ENCODE results near the gene CNOT2. TPM values are rescaled to one million over a fixed set of nuclear protein-coding genes. Genes with fewer than 3 reads are reported as not detected.

Gene CNOT2
- total RNA-seq, 1 experiment from 2014 or later, result 82.9 TPM

DNA sequence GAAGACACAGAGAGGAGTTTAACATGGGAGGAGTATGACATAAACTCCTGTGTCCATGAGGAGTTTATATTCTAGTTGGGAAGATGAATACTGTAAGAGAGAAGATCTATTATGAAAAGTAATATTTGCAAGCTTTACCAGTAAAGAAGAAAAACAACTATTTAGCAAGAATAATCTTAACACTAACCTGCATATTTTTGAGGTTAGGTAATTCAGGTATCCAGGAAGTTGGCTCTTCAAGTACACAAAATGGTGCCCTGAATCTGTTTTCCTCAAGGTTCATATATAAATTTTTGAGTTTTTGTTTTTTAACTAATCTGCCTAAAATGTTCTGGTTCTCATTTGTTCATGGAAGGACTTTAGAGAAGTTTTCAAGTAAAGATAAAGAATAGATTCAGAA, 89.0 kb downstream of the CNOT2 start:
- TF ChIP-seq, protein P1, sequence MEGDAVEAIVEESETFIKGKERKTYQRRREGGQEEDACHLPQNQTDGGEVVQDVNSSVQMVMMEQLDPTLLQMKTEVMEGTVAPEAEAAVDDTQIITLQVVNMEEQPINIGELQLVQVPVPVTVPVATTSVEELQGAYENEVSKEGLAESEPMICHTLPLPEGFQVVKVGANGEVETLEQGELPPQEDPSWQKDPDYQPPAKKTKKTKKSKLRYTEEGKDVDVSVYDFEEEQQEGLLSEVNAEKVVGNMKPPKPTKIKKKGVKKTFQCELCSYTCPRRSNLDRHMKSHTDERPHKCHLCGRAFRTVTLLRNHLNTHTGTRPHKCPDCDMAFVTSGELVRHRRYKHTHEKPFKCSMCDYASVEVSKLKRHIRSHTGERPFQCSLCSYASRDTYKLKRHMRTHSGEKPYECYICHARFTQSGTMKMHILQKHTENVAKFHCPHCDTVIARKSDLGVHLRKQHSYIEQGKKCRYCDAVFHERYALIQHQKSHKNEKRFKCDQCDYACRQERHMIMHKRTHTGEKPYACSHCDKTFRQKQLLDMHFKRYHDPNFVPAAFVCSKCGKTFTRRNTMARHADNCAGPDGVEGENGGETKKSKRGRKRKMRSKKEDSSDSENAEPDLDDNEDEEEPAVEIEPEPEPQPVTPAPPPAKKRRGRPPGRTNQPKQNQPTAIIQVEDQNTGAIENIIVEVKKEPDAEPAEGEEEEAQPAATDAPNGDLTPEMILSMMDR (conservative IDR thresholded peaks at IDR 0.05), result no peak
- no peak overlapping the region for H2BK12ac ChIP-seq (ENCODE audit: insufficient read length, low read depth, low read length)
- H4K8ac ChIP-seq (replicated peaks; ENCODE audit: insufficient read length, low read depth, low read length), result no peak overlapping the region
- no peak overlapping the region for H3K9ac ChIP-seq (ENCODE audit: extremely low read depth, insufficient read length, low read length)
- peaks cover 3% of the 10 kb centered on the region for H3K4me1 ChIP-seq (ENCODE audit: insufficient read depth, low read length)
- no peaks in the 10 kb centered on the region for H4K20me1 ChIP-seq (ENCODE audit: control insufficient read depth, insufficient read depth, insufficient read length)
- no peaks in the 10 kb centered on the region for H3K79me2 ChIP-seq (ENCODE audit: insufficient read depth, low read length)
- H3K36me3 Mint-ChIP-seq (ENCODE audit: insufficient read depth in 1 of 3, low read depth in 3 of 3), result peaks cover 0 to 16% (median 14%) of the 10 kb centered on the region in 3 experiments; a peak in 5 of 7 replicates
- no peaks in the 10 kb centered on the region for H3K9me3 ChIP-seq (ENCODE audit: control insufficient read depth, low read depth, low read length)
- no peak overlapping the region for H3K4me3 Mint-ChIP-seq
- no peaks in the 10 kb centered on the region for H3K23me2 ChIP-seq (ENCODE audit: insufficient read length, low read depth, low read length, poor library complexity, severe bottlenecking)
- H3K27me3 Mint-ChIP-seq (ENCODE audit: low read depth), result no peaks in the 10 kb centered on the region
- no peak overlapping the region for H4K5ac ChIP-seq (ENCODE audit: insufficient read length, low read depth, low read length)
- H3K79me1 ChIP-seq (ENCODE audit: insufficient read depth, low read depth, low read length, poor library complexity, severe bottlenecking), result no peaks in the 10 kb centered on the region
- no peak overlapping the region for H3K14ac ChIP-seq (ENCODE audit: insufficient read depth, low read length)
- no peak overlapping the region for H3K27ac ChIP-seq (ENCODE audit: insufficient read length, low read depth, low read length)
- no peak overlapping the region for H3K18ac ChIP-seq (ENCODE audit: insufficient read length, low read depth, low read length)
- H2AFZ ChIP-seq (ENCODE audit: low read length), result no peak overlapping the region
- H3K9me3 Mint-ChIP-seq, result no peaks in the 10 kb centered on the region
- no peak overlapping the region for H3K4ac ChIP-seq (ENCODE audit: low read depth, low read length)
- no peak overlapping the region for H3K56ac ChIP-seq (ENCODE audit: insufficient read length, low read depth, low read length)
- no peak overlapping the region for H4K91ac ChIP-seq (ENCODE audit: insufficient read length, low read depth, low read length)
- no peak overlapping the region for H2BK15ac ChIP-seq (ENCODE audit: low read depth, low read length)
- H2AK5ac ChIP-seq (ENCODE audit: insufficient read length, low read length), result no peak overlapping the region
- no peak overlapping the region for H2BK5ac ChIP-seq (ENCODE audit: insufficient read length, low read length)
- no peak overlapping the region for H3T11ph ChIP-seq (ENCODE audit: low read length)
- H3K4me2 ChIP-seq (ENCODE audit: insufficient read depth, insufficient read length, low read length), result no peak overlapping the region
- no peak for DNase-seq
- H2BK120ac ChIP-seq (ENCODE audit: low read depth, low read length, poor library complexity, severe bottlenecking), result no peak overlapping the region
- H3K27ac Mint-ChIP-seq, result peak overlapping the region in 1 of 3 experiments; percentile 33; a peak in 1 of 7 replicates
- H3K27me3 ChIP-seq (ENCODE audit: insufficient read depth, low read length), result no peaks in the 10 kb centered on the region
- H3K23ac ChIP-seq (ENCODE audit: insufficient read length, low read depth, low read length), result no peak overlapping the region
- H2BK20ac ChIP-seq (ENCODE audit: low read depth, low read length, poor library complexity, severe bottlenecking), result no peak overlapping the region
- peaks cover 30 to 33% of the 10 kb centered on the region in 2 experiments for H3K4me1 Mint-ChIP-seq

Data from H9 (cell line).